HEK293 (cell line): ENCODE measurements around the gene ISY1.

ENCODE experiments used
- GFI1B ChIP-seq: fragments of 450-650 bp; formaldehyde crosslinking; IDR thresholded peaks from 2 replicates; pipeline ENCODE4 v1.5.1; 2016; ENCODE audit warnings: missing biosample characterization, missing genetic modification characterization
- GLIS2 ChIP-seq: fragments of 450-650 bp; formaldehyde crosslinking; IDR thresholded peaks from 2 replicates; pipeline ENCODE4 v1.5.1; 2016; ENCODE audit warnings: missing biosample characterization, missing genetic modification characterization
- SP7 ChIP-seq: fragments of 450-650 bp; formaldehyde crosslinking; IDR thresholded peaks from 2 replicates; pipeline ENCODE4 v1.5.1; 2016; ENCODE audit warnings: missing biosample characterization, missing genetic modification characterization
- YY1 ChIP-seq: fragments of 450-650 bp; formaldehyde crosslinking; IDR thresholded peaks from 2 replicates; pipeline ENCODE4 v1.5.1; 2018; ENCODE audit warnings: missing biosample characterization, missing genetic modification characterization
- ZBTB20 ChIP-seq: fragments of 450-650 bp; formaldehyde crosslinking; IDR thresholded peaks from 2 replicates; pipeline ENCODE4 v1.5.1; 2016; ENCODE audit warnings: missing biosample characterization, missing genetic modification characterization
- ZBTB7A ChIP-seq: fragments of 450-650 bp; formaldehyde crosslinking; IDR thresholded peaks from 2 replicates; pipeline ENCODE4 v1.5.1; 2016; ENCODE audit warnings: low read depth, missing biosample characterization, missing genetic modification characterization
- ZFP37 ChIP-seq: fragments of 450-650 bp; formaldehyde crosslinking; IDR thresholded peaks from 2 replicates; pipeline ENCODE4 v1.5.1; 2016; ENCODE audit warnings: missing biosample characterization, missing genetic modification characterization
- ZNF175 ChIP-seq: fragments of 450-650 bp; formaldehyde crosslinking; IDR thresholded peaks from 2 replicates; pipeline ENCODE4 v1.5.1; 2016; ENCODE audit warnings: missing biosample characterization, missing genetic modification characterization
- ZNF184 ChIP-seq: fragments of 450-650 bp; IDR thresholded peaks from 2 replicates; pipeline ENCODE4 v1.5.1; 2018; ENCODE audit warnings: missing biosample characterization, mild to moderate bottlenecking, missing genetic modification characterization
- ZNF211 ChIP-seq: fragments of 450-650 bp; formaldehyde crosslinking; IDR thresholded peaks from 2 replicates; pipeline ENCODE4 v1.5.1; 2016; ENCODE audit warnings: low read depth, missing biosample characterization, missing genetic modification characterization
- ZNF292 ChIP-seq: fragments of 450-650 bp; formaldehyde crosslinking; IDR thresholded peaks from 2 replicates; pipeline ENCODE4 v1.5.1; 2016; ENCODE audit warnings: low read depth, missing biosample characterization, missing genetic modification characterization, borderline replicate concordance
- ZNF335 ChIP-seq: fragments of 450-650 bp; formaldehyde crosslinking; conservative IDR thresholded peaks from 2 replicates; pipeline ENCODE4 v1.5.1; 2016; ENCODE audit warnings: missing biosample characterization, missing genetic modification characterization
- ZNF501 ChIP-seq: fragments of 450-650 bp; formaldehyde crosslinking; IDR thresholded peaks from 2 replicates; pipeline ENCODE4 v1.5.1; 2016; ENCODE audit warnings: missing biosample characterization, missing genetic modification characterization
- ZNF555 ChIP-seq: fragments of 450-650 bp; formaldehyde crosslinking; conservative IDR thresholded peaks from 2 replicates; pipeline ENCODE4 v1.5.1; 2017; ENCODE audit warnings: missing biosample characterization, mild to moderate bottlenecking, missing genetic modification characterization, inconsistent platforms
- ZNF776 ChIP-seq: fragments of 450-650 bp; formaldehyde crosslinking; IDR thresholded peaks from 2 replicates; pipeline ENCODE4 v1.5.0; 2017; ENCODE audit warnings: missing biosample characterization, missing genetic modification characterization, borderline replicate concordance
- ZNF777 ChIP-seq: fragments of 450-650 bp; formaldehyde crosslinking; IDR thresholded peaks from 2 replicates; pipeline ENCODE4 v1.5.1; 2017; ENCODE audit warnings: missing biosample characterization, missing genetic modification characterization, borderline replicate concordance
- ZSCAN30 ChIP-seq: fragments of 450-650 bp; IDR thresholded peaks from 2 replicates; pipeline ENCODE4 v1.5.1; 2018; ENCODE audit warnings: missing biosample characterization, mild to moderate bottlenecking, missing genetic modification characterization, moderate library complexity
- ZXDB ChIP-seq: fragments of 450-650 bp; formaldehyde crosslinking; IDR thresholded peaks from 2 replicates; pipeline ENCODE4 v1.5.1; 2016; ENCODE audit warnings: missing biosample characterization, missing genetic modification characterization
- TF ChIP-seq, protein P1 (sequence below): fragments of 450-650 bp; formaldehyde crosslinking; IDR thresholded peaks from 2 replicates; pipeline ENCODE4 v1.5.0; 2017; ENCODE audit warnings: missing biosample characterization, missing genetic modification characterization, borderline replicate concordance
- TF ChIP-seq, protein P2 (sequence below): fragments of 450-650 bp; formaldehyde crosslinking; IDR thresholded peaks from 2 replicates; pipeline ENCODE4 v1.5.1; 2017; ENCODE audit warnings: missing biosample characterization, missing genetic modification characterization
- TF ChIP-seq, protein P3 (sequence below): fragments of 450-650 bp; formaldehyde crosslinking; IDR thresholded peaks from 2 replicates; pipeline ENCODE4 v1.5.1; 2016; ENCODE audit warnings: missing biosample characterization, missing genetic modification characterization
- TF ChIP-seq, protein P4 (sequence below): fragments of 450-650 bp; formaldehyde crosslinking; IDR thresholded peaks from 2 replicates; pipeline ENCODE4 v1.5.1; 2017; ENCODE audit warnings: missing biosample characterization, missing genetic modification characterization
- TF ChIP-seq, protein P5 (sequence below): fragments of 450-650 bp; formaldehyde crosslinking; IDR thresholded peaks from 2 replicates; pipeline ENCODE4 v1.5.1; 2016; ENCODE audit warnings: missing biosample characterization, missing genetic modification characterization
- TF ChIP-seq, protein P6 (sequence below): fragments of 450-650 bp; formaldehyde crosslinking; IDR thresholded peaks from 2 replicates; pipeline ENCODE4 v1.5.1; 2016; ENCODE audit warnings: missing biosample characterization, missing genetic modification characterization
- TF ChIP-seq, protein P7 (sequence below): fragments of 450-650 bp; formaldehyde crosslinking; IDR thresholded peaks from 2 replicates; pipeline ENCODE4 v1.5.1; 2016; ENCODE audit warnings: missing biosample characterization, missing genetic modification characterization

ISY1 gene

DNA sequence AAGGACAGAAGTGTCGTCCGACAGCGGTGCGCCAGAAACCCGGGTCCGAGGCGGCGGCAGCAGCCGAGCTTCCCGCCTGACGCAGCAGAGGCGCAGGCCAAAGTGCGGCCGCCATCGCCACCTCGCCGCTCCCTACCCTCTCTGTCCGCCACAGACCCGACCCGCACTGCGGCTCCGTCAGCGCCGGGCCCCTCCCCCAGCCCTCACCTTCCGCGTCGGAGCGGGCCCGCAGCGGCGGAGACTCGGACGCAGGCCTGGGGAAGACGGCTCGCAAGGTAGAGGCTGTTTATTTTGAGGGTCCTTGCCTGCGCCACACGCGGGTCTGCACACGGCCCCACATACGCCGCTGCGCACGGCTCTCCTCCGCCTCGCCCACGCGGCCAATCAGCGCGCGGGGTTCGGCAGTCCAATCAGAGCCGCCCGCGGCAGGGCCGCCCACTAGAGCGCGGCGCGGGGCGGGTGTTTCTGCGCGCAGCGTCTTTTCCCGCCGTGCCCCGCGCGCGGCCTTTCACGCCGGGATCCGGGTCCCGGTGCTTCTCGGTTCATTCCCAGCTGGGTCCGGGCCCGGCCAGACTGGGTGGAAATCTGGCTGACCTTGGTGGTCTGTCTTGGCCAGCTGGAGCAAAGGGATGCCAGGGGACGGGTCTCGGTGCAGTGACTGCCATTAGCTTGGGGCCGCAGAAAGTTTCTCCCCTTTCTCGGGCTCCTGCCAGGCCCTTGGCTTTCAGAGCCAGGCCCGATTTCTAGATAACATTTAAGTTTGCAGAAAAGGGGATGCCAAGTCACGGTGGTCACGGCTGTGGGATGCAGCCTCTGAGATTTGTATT, 22.9 kb upstream of the ISY1 start, which contains the start of gene CNBP (continued):
- TF ChIP-seq, protein P1, sequence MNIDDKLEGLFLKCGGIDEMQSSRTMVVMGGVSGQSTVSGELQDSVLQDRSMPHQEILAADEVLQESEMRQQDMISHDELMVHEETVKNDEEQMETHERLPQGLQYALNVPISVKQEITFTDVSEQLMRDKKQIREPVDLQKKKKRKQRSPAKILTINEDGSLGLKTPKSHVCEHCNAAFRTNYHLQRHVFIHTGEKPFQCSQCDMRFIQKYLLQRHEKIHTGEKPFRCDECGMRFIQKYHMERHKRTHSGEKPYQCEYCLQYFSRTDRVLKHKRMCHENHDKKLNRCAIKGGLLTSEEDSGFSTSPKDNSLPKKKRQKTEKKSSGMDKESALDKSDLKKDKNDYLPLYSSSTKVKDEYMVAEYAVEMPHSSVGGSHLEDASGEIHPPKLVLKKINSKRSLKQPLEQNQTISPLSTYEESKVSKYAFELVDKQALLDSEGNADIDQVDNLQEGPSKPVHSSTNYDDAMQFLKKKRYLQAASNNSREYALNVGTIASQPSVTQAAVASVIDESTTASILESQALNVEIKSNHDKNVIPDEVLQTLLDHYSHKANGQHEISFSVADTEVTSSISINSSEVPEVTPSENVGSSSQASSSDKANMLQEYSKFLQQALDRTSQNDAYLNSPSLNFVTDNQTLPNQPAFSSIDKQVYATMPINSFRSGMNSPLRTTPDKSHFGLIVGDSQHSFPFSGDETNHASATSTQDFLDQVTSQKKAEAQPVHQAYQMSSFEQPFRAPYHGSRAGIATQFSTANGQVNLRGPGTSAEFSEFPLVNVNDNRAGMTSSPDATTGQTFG (tag by site-specific recombination), result peak; percentile 60; the same call in 1 of the 2 replicates
- TF ChIP-seq ZNF555 (tag by site-specific recombination) (no peak), ZNF184 (tag by site-specific recombination) (0 out of 2 replicates have a peak, but pooled peaks have one; percentile 26), ZBTB20 (tag by site-specific recombination) (no peak; the same call in 1 of the 2 replicates), ZNF175 (no peak), YY1 (peak; percentile 71; the same call in 1 of the 2 replicates), ZNF292 (tag by site-specific recombination) (no peak), ZNF501 (tag by site-specific recombination) (peak; percentile 77), GLIS2 (tag by site-specific recombination) (peak; percentile 68; the same call in 1 of the 2 replicates), ZNF335 (tag by site-specific recombination) (peak; percentile 97), ZXDB (tag by site-specific recombination) (no peak; the same call in none of the 2 replicates), SP7 (peak; percentile 64), ZBTB7A (peak; percentile 43; the same call in 1 of the 2 replicates), ZNF211 (tag by site-specific recombination) (no peak), ZNF776 (tag by site-specific recombination) (no peak), ZNF777 (tag by site-specific recombination) (no peak), ZFP37 (tag by site-specific recombination) (peak; percentile 47; the same call in 1 of the 2 replicates), ZSCAN30 (tag by site-specific recombination) (0 out of 2 replicates have a peak, but pooled peaks have one; percentile 54), GFI1B (tag by site-specific recombination) (no peak)
- TF ChIP-seq, protein P2, sequence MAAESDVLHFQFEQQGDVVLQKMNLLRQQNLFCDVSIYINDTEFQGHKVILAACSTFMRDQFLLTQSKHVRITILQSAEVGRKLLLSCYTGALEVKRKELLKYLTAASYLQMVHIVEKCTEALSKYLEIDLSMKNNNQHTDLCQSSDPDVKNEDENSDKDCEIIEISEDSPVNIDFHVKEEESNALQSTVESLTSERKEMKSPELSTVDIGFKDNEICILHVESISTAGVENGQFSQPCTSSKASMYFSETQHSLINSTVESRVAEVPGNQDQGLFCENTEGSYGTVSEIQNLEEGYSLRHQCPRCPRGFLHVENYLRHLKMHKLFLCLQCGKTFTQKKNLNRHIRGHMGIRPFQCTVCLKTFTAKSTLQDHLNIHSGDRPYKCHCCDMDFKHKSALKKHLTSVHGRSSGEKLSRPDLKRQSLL (tag by site-specific recombination), result no peak
- TF ChIP-seq, protein P3, sequence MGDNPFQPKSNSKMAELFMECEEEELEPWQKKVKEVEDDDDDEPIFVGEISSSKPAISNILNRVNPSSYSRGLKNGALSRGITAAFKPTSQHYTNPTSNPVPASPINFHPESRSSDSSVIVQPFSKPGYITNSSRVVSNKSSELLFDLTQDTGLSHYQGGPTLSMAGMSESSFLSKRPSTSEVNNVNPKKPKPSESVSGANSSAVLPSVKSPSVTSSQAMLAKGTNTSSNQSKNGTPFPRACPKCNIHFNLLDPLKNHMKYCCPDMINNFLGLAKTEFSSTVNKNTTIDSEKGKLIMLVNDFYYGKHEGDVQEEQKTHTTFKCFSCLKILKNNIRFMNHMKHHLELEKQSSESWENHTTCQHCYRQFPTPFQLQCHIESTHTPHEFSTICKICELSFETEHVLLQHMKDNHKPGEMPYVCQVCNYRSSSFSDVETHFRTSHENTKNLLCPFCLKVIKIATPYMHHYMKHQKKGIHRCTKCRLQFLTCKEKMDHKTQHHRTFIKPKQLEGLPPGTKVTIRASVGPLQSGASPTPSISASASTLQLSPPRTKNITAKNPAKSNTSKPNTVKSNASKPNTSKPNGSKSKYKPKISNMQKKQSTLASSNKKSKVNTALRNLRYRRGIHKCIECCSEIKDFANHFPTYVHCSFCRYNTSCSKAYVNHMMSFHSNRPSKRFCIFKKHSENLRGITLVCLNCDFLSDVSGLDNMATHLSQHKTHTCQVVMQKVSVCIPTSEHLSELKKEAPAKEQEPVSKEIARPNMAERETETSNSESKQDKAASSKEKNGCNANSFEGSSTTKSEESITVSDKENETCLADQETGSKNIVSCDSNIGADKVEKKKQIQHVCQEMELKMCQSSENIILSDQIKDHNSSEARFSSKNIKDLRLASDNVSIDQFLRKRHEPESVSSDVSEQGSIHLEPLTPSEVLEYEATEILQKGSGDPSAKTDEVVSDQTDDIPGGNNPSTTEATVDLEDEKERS (tag by site-specific recombination), result no peak
- TF ChIP-seq, protein P4, sequence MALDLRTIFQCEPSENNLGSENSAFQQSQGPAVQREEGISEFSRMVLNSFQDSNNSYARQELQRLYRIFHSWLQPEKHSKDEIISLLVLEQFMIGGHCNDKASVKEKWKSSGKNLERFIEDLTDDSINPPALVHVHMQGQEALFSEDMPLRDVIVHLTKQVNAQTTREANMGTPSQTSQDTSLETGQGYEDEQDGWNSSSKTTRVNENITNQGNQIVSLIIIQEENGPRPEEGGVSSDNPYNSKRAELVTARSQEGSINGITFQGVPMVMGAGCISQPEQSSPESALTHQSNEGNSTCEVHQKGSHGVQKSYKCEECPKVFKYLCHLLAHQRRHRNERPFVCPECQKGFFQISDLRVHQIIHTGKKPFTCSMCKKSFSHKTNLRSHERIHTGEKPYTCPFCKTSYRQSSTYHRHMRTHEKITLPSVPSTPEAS, result no peak
- TF ChIP-seq, protein P5, sequence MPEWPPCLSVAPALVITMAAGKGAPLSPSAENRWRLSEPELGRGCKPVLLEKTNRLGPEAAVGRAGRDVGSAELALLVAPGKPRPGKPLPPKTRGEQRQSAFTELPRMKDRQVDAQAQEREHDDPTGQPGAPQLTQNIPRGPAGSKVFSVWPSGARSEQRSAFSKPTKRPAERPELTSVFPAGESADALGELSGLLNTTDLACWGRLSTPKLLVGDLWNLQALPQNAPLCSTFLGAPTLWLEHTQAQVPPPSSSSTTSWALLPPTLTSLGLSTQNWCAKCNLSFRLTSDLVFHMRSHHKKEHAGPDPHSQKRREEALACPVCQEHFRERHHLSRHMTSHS (tag by site-specific recombination), result no peak
- TF ChIP-seq, protein P6, sequence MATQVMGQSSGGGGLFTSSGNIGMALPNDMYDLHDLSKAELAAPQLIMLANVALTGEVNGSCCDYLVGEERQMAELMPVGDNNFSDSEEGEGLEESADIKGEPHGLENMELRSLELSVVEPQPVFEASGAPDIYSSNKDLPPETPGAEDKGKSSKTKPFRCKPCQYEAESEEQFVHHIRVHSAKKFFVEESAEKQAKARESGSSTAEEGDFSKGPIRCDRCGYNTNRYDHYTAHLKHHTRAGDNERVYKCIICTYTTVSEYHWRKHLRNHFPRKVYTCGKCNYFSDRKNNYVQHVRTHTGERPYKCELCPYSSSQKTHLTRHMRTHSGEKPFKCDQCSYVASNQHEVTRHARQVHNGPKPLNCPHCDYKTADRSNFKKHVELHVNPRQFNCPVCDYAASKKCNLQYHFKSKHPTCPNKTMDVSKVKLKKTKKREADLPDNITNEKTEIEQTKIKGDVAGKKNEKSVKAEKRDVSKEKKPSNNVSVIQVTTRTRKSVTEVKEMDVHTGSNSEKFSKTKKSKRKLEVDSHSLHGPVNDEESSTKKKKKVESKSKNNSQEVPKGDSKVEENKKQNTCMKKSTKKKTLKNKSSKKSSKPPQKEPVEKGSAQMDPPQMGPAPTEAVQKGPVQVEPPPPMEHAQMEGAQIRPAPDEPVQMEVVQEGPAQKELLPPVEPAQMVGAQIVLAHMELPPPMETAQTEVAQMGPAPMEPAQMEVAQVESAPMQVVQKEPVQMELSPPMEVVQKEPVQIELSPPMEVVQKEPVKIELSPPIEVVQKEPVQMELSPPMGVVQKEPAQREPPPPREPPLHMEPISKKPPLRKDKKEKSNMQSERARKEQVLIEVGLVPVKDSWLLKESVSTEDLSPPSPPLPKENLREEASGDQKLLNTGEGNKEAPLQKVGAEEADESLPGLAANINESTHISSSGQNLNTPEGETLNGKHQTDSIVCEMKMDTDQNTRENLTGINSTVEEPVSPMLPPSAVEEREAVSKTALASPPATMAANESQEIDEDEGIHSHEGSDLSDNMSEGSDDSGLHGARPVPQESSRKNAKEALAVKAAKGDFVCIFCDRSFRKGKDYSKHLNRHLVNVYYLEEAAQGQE (tag by site-specific recombination), result no peak
- TF ChIP-seq, protein P7, sequence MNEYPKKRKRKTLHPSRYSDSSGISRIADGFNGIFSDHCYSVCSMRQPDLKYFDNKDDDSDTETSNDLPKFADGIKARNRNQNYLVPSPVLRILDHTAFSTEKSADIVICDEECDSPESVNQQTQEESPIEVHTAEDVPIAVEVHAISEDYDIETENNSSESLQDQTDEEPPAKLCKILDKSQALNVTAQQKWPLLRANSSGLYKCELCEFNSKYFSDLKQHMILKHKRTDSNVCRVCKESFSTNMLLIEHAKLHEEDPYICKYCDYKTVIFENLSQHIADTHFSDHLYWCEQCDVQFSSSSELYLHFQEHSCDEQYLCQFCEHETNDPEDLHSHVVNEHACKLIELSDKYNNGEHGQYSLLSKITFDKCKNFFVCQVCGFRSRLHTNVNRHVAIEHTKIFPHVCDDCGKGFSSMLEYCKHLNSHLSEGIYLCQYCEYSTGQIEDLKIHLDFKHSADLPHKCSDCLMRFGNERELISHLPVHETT, result no peak
